HepG2 (cell line): ENCODE data around the gene DRAXIN. TPM values are rescaled to one million over a fixed set of nuclear protein-coding genes. Genes with fewer than 3 reads are reported as not detected.

Experiments
- ATAC-seq: fragments of 200-7000 bp; cut with Tn5 transposase; 3 replicates; pipeline ENCODE4 v1.9.1; 2020; ENCODE audit warnings: mild to moderate bottlenecking, moderate library complexity
- BruUV-seq: library from RNA; stranded (reverse); fragments of 400-500 nt; replicated peaks from 2 replicates; lab custom pipeline; 2021; lab: Mats Ljungman, UMichigan
- CTCF ChIA-PET: fragments of 300-600 bp; formaldehyde crosslinking; extraction: SDS; loops from one replicate; lab custom pipeline; 2021; ENCODE audit warnings: low total read pairs, inconsistent platforms, low intra/inter-chr PET ratio; lab: Yijun Ruan, JAX
- POLR2A ChIA-PET: fragments of 350-600 bp; sonication (Branson Sonifier 250); formaldehyde crosslinking; loops from one replicate; lab custom pipeline; 2020; ENCODE audit warnings: antibody characterized with exemption, inconsistent platforms; lab: Yijun Ruan, JAX
- DNase-seq: peaks from one replicate; pipeline ENCODE4 v3.0.0-alpha.2; 2015; ENCODE audit warnings: low spot score
- FAIRE-seq: peaks from 3 replicates; lab custom pipeline; 2011; peaks lifted over from hg19 to GRCh38; lab: Jason Lieb, UNC
- H2AFZ ChIP-seq: one replicate; pipeline ENCODE4 v1.6.1; 2011; ENCODE audit warnings: low read length, inconsistent platforms
- H3K27ac ChIP-seq: fragments of 300-600 bp; 3 replicates; pipeline ENCODE4 v1.8.0; 2011; ENCODE audit warnings: mixed run types, mild to moderate bottlenecking, mixed read lengths, low read length, inconsistent platforms; ENCODE audit not compliant: insufficient read depth; ENCODE audit errors: extremely low read length
- H3K27me3 ChIP-seq, 2 experiments: fragments of 200-600 bp in 1 of 2; 2 replicates in 1 of 2; 3 replicates in 1 of 2; pipeline versions ENCODE4 v1.6.0 to v1.8.0; 2011; ENCODE audit warnings: low read length in 2 of 2, mild to moderate bottlenecking in 2 of 2, moderate library complexity in 2 of 2, inconsistent platforms in 1 of 2; ENCODE audit not compliant: insufficient read depth in 2 of 2, control insufficient read depth in 1 of 2
- H3K36me3 ChIP-seq, 2 experiments: fragments of 200-600 bp in 1 of 2; replicated peaks in 1 of 2; 2 replicates in 1 of 2; 3 replicates in 1 of 2; pipeline versions ENCODE4 v1.5.1 to v1.8.0; 2011; ENCODE audit warnings: low read length in 2 of 2, inconsistent platforms in 1 of 2; ENCODE audit not compliant: insufficient read depth in 2 of 2, control insufficient read depth in 1 of 2
- H3K4me1 ChIP-seq: 2 replicates; pipeline ENCODE4 v1.5.1; 2012; ENCODE audit warnings: low read length, inconsistent platforms; ENCODE audit not compliant: insufficient read depth
- H3K4me2 ChIP-seq: 2 replicates; pipeline ENCODE4 v1.6.0; 2011; ENCODE audit warnings: low read depth, low read length, inconsistent platforms
- H3K4me3 ChIP-seq, 3 experiments: fragments of 200-600 bp in 1 of 3; sonication (generic), shearing (Covaris generic) in 1 of 3; replicated peaks in 1 of 3; 2 replicates each; pipeline ENCODE4 v1.5.1; 2011 to 2016; ENCODE audit warnings: low read length in 3 of 3, inconsistent platforms in 2 of 3, low read depth in 2 of 3, mild to moderate bottlenecking in 2 of 3, control low read depth in 1 of 3, mixed read lengths in 1 of 3; ENCODE audit not compliant: insufficient read depth in 1 of 3
- H3K79me2 ChIP-seq: one replicate; pipeline ENCODE4 v1.6.1; 2011; ENCODE audit warnings: low read length, inconsistent platforms; ENCODE audit not compliant: insufficient read depth
- H3K9ac ChIP-seq: 2 replicates; pipeline ENCODE4 v1.6.0; 2011; ENCODE audit warnings: mild to moderate bottlenecking, low read depth, low read length, inconsistent platforms; ENCODE audit not compliant: insufficient read depth
- H3K9me3 ChIP-seq: 2 replicates; pipeline ENCODE4 v1.5.1; 2012; ENCODE audit warnings: mild to moderate bottlenecking, low read length
- H4K20me1 ChIP-seq: 2 replicates; pipeline ENCODE4 v1.6.0; 2011; ENCODE audit warnings: inconsistent platforms, mild to moderate bottlenecking, low read length, moderate library complexity; ENCODE audit not compliant: insufficient read depth
- ZFYVE20 ChIP-seq: sonication (generic); formaldehyde crosslinking; IDR thresholded peaks from 2 replicates; pipeline ENCODE4 v1.8.0; 2023; ENCODE audit warnings: low read depth, mild to moderate bottlenecking, moderate library complexity, missing genetic modification reagents, borderline replicate concordance
- WGBS: methylation state at CpG from one replicate; pipeline ENCODE4 v1.1.6; 2017; ENCODE audit warnings: low lambda C conversion rate; 5-methylcytosine and 5-hydroxymethylcytosine counted together
- in situ Hi-C: cut with HindIII; loops from 2 replicates; pipeline ENCODE4 v1.10.0; 2017; ENCODE audit warnings: low pct_unique_long_range_greater_than_20kb; ENCODE audit not compliant: extremely low pct_ligation_motif_present
- intact Hi-C: fragments of 100-400 bp; cut with micrococcal nuclease; formaldehyde crosslinking; loops from one replicate; pipeline ENCODE4 v1.10.0; 2022; ENCODE audit not compliant: unreplicated experiment
- polyA plus RNA-seq, 8 experiments: library from polyadenylated mRNA; depleted of rRNA in 3 of 8; stranded (reverse) in 7 of 8; unstranded in 1 of 8; fragments of >200 nt; fragmentation: Illumina TruSeq in 4 of 8; extraction: Trizol in 4 of 8; gene quantifications; 2 replicates each; pipeline versions ENCODE4 v1.2.1 to v1.2.3, GENCODE V29; 2011 to 2016; ENCODE audit warnings: low read depth in 4 of 8, missing spikeins in 1 of 8, mixed read lengths in 1 of 8; ENCODE audit not compliant: insufficient read depth in 1 of 8
- total RNA-seq, 5 experiments: library from RNA; depleted of rRNA; stranded (reverse); fragments of >200 nt; fragmentation: Illumina TruSeq; extraction: Trizol; gene quantifications; 2 replicates each; pipeline ENCODE4 v1.2.3, GENCODE V29; 2016; ENCODE audit warnings: low read depth in 1 of 5
- TF ChIP-seq, protein P1 (sequence below): sonication (generic); formaldehyde crosslinking; IDR thresholded peaks from 2 replicates; pipeline ENCODE4 v1.5.1; 2020; ENCODE audit warnings: mild to moderate bottlenecking, missing genetic modification reagents, moderate library complexity

DRAXIN gene
- total and polyA plus RNA-seq, 2 of the 13 experiments (the other 11 are each of a cell fraction or from before 2014, with no cell fraction given) = 0.02 TPM; not detected in 1

GRCh38 chr1:11761988-11762406 lies 70.5 kb downstream of the DRAXIN start, which contains the start of gene C1orf167:
Gene C1orf167, plus strand, starts transcription at chr1:11762193. Its CDS starts 2,208 bp downstream, at chr1:11764401.
- CTCF ChIA-PET = interaction anchor here (1.4 kb wide), 1 partner anchor 23 kb away, joined by 4 read pairs; no protein-coding TSS in a partner anchor
- H3K79me2 ChIP-seq = no peaks in the 10 kb centered on the region
- BruUV-seq = no TSS peak
- FAIRE-seq = no peak
- TF ChIP-seq, protein P1, sequence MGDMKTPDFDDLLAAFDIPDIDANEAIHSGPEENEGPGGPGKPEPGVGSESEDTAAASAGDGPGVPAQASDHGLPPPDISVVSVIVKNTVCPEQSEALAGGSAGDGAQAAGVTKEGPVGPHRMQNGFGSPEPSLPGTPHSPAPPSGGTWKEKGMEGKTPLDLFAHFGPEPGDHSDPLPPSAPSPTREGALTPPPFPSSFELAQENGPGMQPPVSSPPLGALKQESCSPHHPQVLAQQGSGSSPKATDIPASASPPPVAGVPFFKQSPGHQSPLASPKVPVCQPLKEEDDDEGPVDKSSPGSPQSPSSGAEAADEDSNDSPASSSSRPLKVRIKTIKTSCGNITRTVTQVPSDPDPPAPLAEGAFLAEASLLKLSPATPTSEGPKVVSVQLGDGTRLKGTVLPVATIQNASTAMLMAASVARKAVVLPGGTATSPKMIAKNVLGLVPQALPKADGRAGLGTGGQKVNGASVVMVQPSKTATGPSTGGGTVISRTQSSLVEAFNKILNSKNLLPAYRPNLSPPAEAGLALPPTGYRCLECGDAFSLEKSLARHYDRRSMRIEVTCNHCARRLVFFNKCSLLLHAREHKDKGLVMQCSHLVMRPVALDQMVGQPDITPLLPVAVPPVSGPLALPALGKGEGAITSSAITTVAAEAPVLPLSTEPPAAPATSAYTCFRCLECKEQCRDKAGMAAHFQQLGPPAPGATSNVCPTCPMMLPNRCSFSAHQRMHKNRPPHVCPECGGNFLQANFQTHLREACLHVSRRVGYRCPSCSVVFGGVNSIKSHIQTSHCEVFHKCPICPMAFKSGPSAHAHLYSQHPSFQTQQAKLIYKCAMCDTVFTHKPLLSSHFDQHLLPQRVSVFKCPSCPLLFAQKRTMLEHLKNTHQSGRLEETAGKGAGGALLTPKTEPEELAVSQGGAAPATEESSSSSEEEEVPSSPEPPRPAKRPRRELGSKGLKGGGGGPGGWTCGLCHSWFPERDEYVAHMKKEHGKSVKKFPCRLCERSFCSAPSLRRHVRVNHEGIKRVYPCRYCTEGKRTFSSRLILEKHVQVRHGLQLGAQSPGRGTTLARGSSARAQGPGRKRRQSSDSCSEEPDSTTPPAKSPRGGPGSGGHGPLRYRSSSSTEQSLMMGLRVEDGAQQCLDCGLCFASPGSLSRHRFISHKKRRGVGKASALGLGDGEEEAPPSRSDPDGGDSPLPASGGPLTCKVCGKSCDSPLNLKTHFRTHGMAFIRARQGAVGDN = 0 out of 2 replicates have a peak, but pooled peaks have one; percentile 21
- no peak for TF ChIP-seq ZFYVE20 (CRISPR knock-in tag)
- TF ChIP-seq, all 625 proteins: peak for 1
- Histone ChIP-seq H3K36me3 (no peaks in the 10 kb centered on the region), H3K4me2 (peak within 1 kb of the TSS; percentile 12; the same call in 1 of the 2 replicates), H4K20me1 (no peaks in the 10 kb centered on the region), H3K27ac (no peak within 1 kb of the TSS), H3K4me3 (peak within 1 kb of the TSS in 1 of 3 experiments; percentile 11; a peak in 1 of 6 replicates), H3K9me3 (no peaks in the 10 kb centered on the region), H3K9ac (no peak within 1 kb of the TSS), H2AFZ (no peak within 1 kb of the TSS), H3K27me3 (peaks cover 12 to 41% of the 10 kb centered on the region in 2 experiments; a peak in 4 of 5 replicates), H3K4me1 (0 out of 2 replicates have a peak, but pooled peaks cover 6% of the 10 kb centered on the region)
- intact Hi-C loops = no loop called here
- 22% methylated on average over 5 of the region's 29 CpGs for WGBS
- in situ Hi-C loops = no loop called here
- ATAC-seq = peak; percentile 39; the same call in 2 of the 3 replicates
- DNase-seq = no peak
- POLR2A ChIA-PET = interaction anchor here (1.3 kb wide), 1 partner anchor 9 kb away, joined by 3 read pairs; no protein-coding TSS in a partner anchor
